GM12874 (cell line): ENCODE measurements around the gene ATR.

Source experiments
- TF ChIP-seq, protein P1 (sequence below): IDR thresholded peaks from 2 replicates; pipeline ENCODE4 v1.5.1; 2011; ENCODE audit warnings: low read depth, mild to moderate bottlenecking, control low read depth, low read length, moderate library complexity; ENCODE audit not compliant: insufficient read depth

The ATR gene

GRCh38 chr3:142534543-142534942, 44.0 kb downstream of the ATR start:
- TF ChIP-seq, protein P1, sequence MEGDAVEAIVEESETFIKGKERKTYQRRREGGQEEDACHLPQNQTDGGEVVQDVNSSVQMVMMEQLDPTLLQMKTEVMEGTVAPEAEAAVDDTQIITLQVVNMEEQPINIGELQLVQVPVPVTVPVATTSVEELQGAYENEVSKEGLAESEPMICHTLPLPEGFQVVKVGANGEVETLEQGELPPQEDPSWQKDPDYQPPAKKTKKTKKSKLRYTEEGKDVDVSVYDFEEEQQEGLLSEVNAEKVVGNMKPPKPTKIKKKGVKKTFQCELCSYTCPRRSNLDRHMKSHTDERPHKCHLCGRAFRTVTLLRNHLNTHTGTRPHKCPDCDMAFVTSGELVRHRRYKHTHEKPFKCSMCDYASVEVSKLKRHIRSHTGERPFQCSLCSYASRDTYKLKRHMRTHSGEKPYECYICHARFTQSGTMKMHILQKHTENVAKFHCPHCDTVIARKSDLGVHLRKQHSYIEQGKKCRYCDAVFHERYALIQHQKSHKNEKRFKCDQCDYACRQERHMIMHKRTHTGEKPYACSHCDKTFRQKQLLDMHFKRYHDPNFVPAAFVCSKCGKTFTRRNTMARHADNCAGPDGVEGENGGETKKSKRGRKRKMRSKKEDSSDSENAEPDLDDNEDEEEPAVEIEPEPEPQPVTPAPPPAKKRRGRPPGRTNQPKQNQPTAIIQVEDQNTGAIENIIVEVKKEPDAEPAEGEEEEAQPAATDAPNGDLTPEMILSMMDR = no peak

- TF ChIP-seq, protein P1 = no peak
These were observed 48.2 kb downstream of the ATR start for GRCh38 chr3:142530296-142530695.

- TF ChIP-seq, protein P1 = no peak
These were observed 54.5 kb downstream of the ATR start for GRCh38 chr3:142523921-142524566.

GRCh38 chr3:142509079-142509478, 69.5 kb downstream of the ATR start:
- TF ChIP-seq, protein P1 = no peak

DNA sequence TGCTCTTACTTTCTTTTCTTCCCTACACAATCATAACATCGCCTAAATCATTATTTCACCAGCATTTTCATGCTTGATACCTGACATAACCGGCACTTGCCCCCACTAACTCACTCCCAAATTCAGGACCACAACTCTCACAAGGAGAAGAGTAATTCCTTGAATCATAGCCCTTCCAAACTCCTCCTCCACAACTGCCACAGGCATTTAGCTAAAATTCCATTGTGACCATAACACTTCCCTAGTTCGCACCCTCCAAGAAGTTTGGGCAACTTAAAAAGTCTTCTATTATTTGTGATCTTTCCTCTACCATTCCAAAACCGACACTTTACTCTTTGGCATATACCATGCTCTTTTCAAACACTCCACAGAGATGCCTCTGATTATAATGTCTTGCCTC, 71.3 kb downstream of the ATR start:
- TF ChIP-seq, protein P1 = no peak

DNA sequence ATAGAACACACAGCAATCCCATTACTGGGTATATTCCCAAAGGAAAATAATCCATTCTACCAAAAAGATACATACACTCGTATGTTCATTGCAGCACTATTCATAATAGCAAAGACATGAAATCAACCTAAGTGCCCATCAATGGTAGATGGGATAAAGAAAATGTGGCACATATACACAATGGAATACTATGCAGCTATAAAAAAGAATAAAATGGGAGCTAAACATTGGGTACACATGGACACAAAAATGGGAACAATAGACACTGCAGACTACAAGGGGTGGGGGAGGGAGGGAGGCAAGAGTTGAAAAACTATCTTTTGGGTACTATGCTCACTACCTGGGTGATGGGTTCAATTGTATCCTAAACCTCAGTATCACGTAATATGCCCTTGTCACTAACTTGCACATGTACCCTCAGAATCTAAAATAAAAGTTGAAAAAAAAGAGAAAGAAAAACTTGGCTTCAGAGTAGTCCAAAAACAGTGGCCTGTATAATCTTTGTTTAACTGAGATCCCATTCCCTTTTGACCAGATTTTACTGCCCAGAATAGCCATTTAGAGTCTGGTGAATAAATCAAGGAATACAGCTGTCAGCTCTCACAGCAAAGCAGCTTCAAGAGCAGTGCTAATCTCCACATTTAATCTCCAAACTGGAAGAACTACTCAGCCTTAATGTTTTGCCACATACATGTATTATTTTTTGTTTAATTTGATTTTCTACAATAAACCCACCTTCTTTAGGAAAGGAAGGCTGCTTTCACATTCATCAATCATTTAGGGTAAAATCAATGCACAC, 76.1 kb downstream of the ATR start:
- TF ChIP-seq, protein P1 = no peak

DNA sequence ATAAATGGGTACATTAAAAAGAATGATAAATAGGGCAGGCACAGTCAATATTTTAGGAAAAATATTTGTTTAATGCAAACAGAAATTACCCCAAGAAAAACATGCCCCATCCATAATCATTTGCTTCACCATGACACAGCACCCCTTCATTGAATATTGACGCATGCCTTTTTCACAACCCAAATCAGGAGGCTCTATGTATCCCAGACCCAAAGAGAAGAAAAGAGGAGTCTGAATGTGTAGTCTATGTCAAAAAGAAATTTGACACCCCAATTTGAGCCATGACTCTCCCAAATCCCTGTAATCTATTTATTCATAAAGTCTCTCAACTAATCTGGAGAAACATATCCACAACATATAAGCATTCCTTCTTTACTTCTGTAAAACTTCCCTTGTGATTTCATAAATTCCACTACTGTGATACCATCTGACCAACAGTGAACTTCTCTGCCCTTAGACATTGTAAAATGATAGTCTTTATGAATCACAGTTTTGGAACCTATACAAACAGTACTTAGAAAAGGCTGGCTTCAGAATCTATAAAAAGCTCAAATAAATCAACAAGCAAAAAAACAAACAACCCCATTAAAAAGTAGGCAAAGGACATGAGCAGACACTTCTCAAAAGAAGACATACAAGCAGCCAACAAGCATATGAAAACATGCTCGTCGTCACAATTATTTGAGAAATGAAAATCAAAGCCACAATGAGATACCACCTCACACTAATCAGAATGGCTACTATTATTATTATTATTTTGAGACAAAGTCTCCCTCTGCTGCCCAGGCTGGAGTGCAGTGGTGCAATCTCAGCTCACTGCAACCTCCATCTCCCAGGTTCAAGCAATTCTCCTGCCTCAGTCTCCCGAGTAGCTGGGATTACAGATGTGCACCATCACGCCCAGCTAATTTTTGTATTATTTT, 77.3 kb downstream of the ATR start:
- TF ChIP-seq, protein P1 = no peak
